Measurements from ENCODE around the gene RUFY1. TPM values are rescaled to one million over a fixed set of nuclear protein-coding genes. Genes with fewer than 3 reads are reported as not detected.

Gene RUFY1
- total RNA-seq, 1 experiment from 2014 or later = 34.0 TPM

- TF ChIP-seq ZNF532 (CRISPR knock-in tag; IDR thresholded peaks at IDR 0.05; ENCODE audit: borderline replicate concordance) (peak; percentile 86), SP1 (CRISPR knock-in tag; conservative IDR thresholded peaks at IDR 0.05) (peak; percentile 70), ZBTB43 (CRISPR knock-in tag; IDR thresholded peaks at IDR 0.05) (peak; percentile 86; the same call in 1 of the 2 replicates), E2F4 (CRISPR knock-in tag; IDR thresholded peaks at IDR 0.05; ENCODE audit: borderline replicate concordance, low read depth) (peak; percentile 71), JAZF1 (CRISPR knock-in tag; IDR thresholded peaks at IDR 0.05) (no peak), PREB (CRISPR knock-in tag; IDR thresholded peaks at IDR 0.05; ENCODE audit: borderline replicate concordance) (no peak), ZNF281 (CRISPR knock-in tag; IDR thresholded peaks at IDR 0.05) (no peak), NFATC4 (CRISPR knock-in tag; IDR thresholded peaks at IDR 0.05) (peak; percentile 60), ZNF425 (CRISPR knock-in tag; conservative IDR thresholded peaks at IDR 0.05) (no peak), IRF2 (CRISPR knock-in tag; IDR thresholded peaks at IDR 0.05; ENCODE audit: borderline replicate concordance, low read depth) (no peak), NR3C1 (CRISPR knock-in tag; conservative IDR thresholded peaks at IDR 0.05; ENCODE audit: low read depth) (peak; percentile 84; the same call in 1 of the 2 replicates), MYBL2 (CRISPR knock-in tag; IDR thresholded peaks at IDR 0.05) (peak; percentile 51; the same call in 1 of the 2 replicates), PRRX2 (CRISPR knock-in tag; IDR thresholded peaks at IDR 0.05) (0 out of 2 replicates have a peak, but pooled peaks have one; percentile 72), STAT6 (CRISPR knock-in tag; conservative IDR thresholded peaks at IDR 0.05; ENCODE audit: low read depth) (no peak), ELF4 (CRISPR knock-in tag; IDR thresholded peaks at IDR 0.05; ENCODE audit: low read depth) (no peak), TCF7 (CRISPR knock-in tag; IDR thresholded peaks at IDR 0.05; ENCODE audit: low read depth) (no peak), RORB (CRISPR knock-in tag; IDR thresholded peaks at IDR 0.05) (0 out of 2 replicates have a peak, but pooled peaks have one; percentile 33), ZNF219 (CRISPR knock-in tag; IDR thresholded peaks at IDR 0.05; ENCODE audit: borderline replicate concordance) (peak; percentile 90), USF1 (CRISPR knock-in tag; IDR thresholded peaks at IDR 0.05) (peak; percentile 43; the same call in 1 of the 2 replicates), NFE2L1 (CRISPR knock-in tag; IDR thresholded peaks at IDR 0.05) (0 out of 2 replicates have a peak, but pooled peaks have one; percentile 50)
These were observed 72.9 kb downstream of the RUFY1 start, which contains the start of gene HNRNPH1 (continued) for GRCh38 chr5:179623003-179623905.
